ENCODE data around the gene STIM1. TPM values are rescaled to one million over a fixed set of nuclear protein-coding genes. Genes with fewer than 3 reads are reported as not detected.

STIM1 gene
- total RNA-seq, 1 experiment from 2014 or later: 18.0 TPM

DNA sequence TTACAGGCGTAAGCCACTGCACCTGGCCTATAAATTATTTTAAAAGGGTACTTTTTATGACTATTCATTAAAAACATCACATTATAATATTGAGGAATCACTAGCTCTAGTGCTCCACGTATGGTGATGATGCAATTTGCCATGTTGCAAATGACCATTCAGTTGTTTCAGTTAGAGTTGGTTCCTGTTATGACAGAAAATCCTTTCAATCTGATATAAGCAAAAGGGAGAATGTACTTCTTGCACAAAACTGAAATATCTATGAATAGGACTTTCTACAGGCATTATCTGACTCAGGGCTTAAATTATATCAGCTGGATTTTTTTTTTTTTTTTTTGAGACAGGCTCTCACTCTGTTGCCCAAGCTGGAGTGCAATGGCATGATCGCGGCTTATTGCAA, 193.5 kb downstream of the STIM1 start:
- no peak for ATAC-seq
- H3K4me3 Mint-ChIP-seq: no peak overlapping the region
- ChIA-PET CTCF (no interaction called here), POLR2A (interaction anchor here (0.6 kb wide), 1 partner anchor 176 kb away, joined by 3 read pairs; no protein-coding TSS in a partner anchor)
- no peak for DNase-seq (ENCODE audit: low spot score)
- peaks cover 12% of the 10 kb centered on the region for H3K9me3 Mint-ChIP-seq
- H3K27ac Mint-ChIP-seq: no peak overlapping the region
- H3K36me3 Mint-ChIP-seq: 0 out of 2 replicates have a peak, but pooled peaks cover 3% of the 10 kb centered on the region
- H3K4me1 Mint-ChIP-seq: no peaks in the 10 kb centered on the region
- TF ChIP-seq SMAD4 (CRISPR knock-in tag; IDR thresholded peaks at IDR 0.05) (no peak), ZBTB21 (CRISPR knock-in tag; IDR thresholded peaks at IDR 0.05; ENCODE audit: borderline replicate concordance) (no peak), ZNF423 (CRISPR knock-in tag; IDR thresholded peaks at IDR 0.05) (no peak), RORB (CRISPR knock-in tag; IDR thresholded peaks at IDR 0.05) (no peak)
- no peaks in the 10 kb centered on the region for H3K27me3 Mint-ChIP-seq (ENCODE audit: low read depth)

GRCh38 chr11:4050138-4050537, 194.7 kb downstream of the STIM1 start:
- Mint-ChIP-seq H3K4me1 (no peaks in the 10 kb centered on the region), H3K27ac (no peak overlapping the region), H3K9me3 (peaks cover 12% of the 10 kb centered on the region), H3K4me3 (no peak overlapping the region), H3K36me3 (0 out of 2 replicates have a peak, but pooled peaks cover 3% of the 10 kb centered on the region), H3K27me3 (ENCODE audit: low read depth) (no peaks in the 10 kb centered on the region)
- ChIA-PET POLR2A (no interaction called here), CTCF (no interaction called here)
- DNase-seq (ENCODE audit: low spot score) (no peak), ATAC-seq (no peak)
- TF ChIP-seq CREB1 (CRISPR knock-in tag; IDR thresholded peaks at IDR 0.05): no peak
- no peak for TF ChIP-seq AFF4 (CRISPR knock-in tag; IDR thresholded peaks at IDR 0.05; ENCODE audit: borderline replicate concordance)
- TF ChIP-seq, protein P1, sequence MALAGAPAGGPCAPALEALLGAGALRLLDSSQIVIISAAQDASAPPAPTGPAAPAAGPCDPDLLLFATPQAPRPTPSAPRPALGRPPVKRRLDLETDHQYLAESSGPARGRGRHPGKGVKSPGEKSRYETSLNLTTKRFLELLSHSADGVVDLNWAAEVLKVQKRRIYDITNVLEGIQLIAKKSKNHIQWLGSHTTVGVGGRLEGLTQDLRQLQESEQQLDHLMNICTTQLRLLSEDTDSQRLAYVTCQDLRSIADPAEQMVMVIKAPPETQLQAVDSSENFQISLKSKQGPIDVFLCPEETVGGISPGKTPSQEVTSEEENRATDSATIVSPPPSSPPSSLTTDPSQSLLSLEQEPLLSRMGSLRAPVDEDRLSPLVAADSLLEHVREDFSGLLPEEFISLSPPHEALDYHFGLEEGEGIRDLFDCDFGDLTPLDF (CRISPR knock-in tag; IDR thresholded peaks at IDR 0.05): no peak
- no peak for TF ChIP-seq ZNF121 (CRISPR knock-in tag; IDR thresholded peaks at IDR 0.05)
- no peak for TF ChIP-seq IRF2 (CRISPR knock-in tag; IDR thresholded peaks at IDR 0.05; ENCODE audit: borderline replicate concordance, low read depth)
- no peak for TF ChIP-seq SMAD3 (CRISPR knock-in tag; IDR thresholded peaks at IDR 0.05; ENCODE audit: borderline replicate concordance)
- no peak for TF ChIP-seq ZNF416 (CRISPR knock-in tag; IDR thresholded peaks at IDR 0.05)
- no peak for TF ChIP-seq ETV6 (CRISPR knock-in tag; IDR thresholded peaks at IDR 0.05)
- no peak for TF ChIP-seq ZNF396 (CRISPR knock-in tag; IDR thresholded peaks at IDR 0.05; ENCODE audit: borderline replicate concordance)
- no peak for TF ChIP-seq SOX15 (CRISPR knock-in tag; IDR thresholded peaks at IDR 0.05)
- no peak for TF ChIP-seq CREM (CRISPR knock-in tag; IDR thresholded peaks at IDR 0.05)
- no peak for TF ChIP-seq TEAD4 (CRISPR knock-in tag; IDR thresholded peaks at IDR 0.05)
- TF ChIP-seq EMX1 (CRISPR knock-in tag; IDR thresholded peaks at IDR 0.05): no peak
- TF ChIP-seq USF2 (CRISPR knock-in tag; IDR thresholded peaks at IDR 0.05): no peak
- TF ChIP-seq NR2C2 (CRISPR knock-in tag; IDR thresholded peaks at IDR 0.05): no peak
- no peak for TF ChIP-seq ZNF425 (CRISPR knock-in tag; conservative IDR thresholded peaks at IDR 0.05)
- TF ChIP-seq, protein P2, sequence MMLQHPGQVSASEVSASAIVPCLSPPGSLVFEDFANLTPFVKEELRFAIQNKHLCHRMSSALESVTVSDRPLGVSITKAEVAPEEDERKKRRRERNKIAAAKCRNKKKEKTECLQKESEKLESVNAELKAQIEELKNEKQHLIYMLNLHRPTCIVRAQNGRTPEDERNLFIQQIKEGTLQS (CRISPR knock-in tag; conservative IDR thresholded peaks at IDR 0.05): no peak
- TF ChIP-seq, protein P3, sequence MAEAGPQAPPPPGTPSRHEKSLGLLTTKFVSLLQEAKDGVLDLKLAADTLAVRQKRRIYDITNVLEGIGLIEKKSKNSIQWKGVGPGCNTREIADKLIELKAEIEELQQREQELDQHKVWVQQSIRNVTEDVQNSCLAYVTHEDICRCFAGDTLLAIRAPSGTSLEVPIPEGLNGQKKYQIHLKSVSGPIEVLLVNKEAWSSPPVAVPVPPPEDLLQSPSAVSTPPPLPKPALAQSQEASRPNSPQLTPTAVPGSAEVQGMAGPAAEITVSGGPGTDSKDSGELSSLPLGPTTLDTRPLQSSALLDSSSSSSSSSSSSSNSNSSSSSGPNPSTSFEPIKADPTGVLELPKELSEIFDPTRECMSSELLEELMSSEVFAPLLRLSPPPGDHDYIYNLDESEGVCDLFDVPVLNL (CRISPR knock-in tag; IDR thresholded peaks at IDR 0.05; ENCODE audit: borderline replicate concordance, low read depth): no peak
- TF ChIP-seq ARID4B (CRISPR knock-in tag; IDR thresholded peaks at IDR 0.05; ENCODE audit: borderline replicate concordance): no peak

All from WTC11 (cell line).